ENCODE results near the gene KCNA10.

- TF ChIP-seq CTCF (IDR thresholded peaks at IDR 0.05) (no peak), POLR2A (IDR thresholded peaks at IDR 0.05) (no peak)
These were observed 37.5 kb upstream of the KCNA10 start for GRCh38 chr1:110556471-110556807.
